Activated CD8-positive, alpha-beta memory T cell treated with anti-CD3 and anti-CD28 coated beads, Interleukin-2, amount 50 U/mL, for 24 hours (primary cell): ENCODE data around the gene AGFG2.

ENCODE experiments used
- DNase-seq: peaks from one replicate; pipeline ENCODE4 v3.0.0-alpha.2; 2020; ENCODE audit errors: extremely low read depth

Gene AGFG2

DNA sequence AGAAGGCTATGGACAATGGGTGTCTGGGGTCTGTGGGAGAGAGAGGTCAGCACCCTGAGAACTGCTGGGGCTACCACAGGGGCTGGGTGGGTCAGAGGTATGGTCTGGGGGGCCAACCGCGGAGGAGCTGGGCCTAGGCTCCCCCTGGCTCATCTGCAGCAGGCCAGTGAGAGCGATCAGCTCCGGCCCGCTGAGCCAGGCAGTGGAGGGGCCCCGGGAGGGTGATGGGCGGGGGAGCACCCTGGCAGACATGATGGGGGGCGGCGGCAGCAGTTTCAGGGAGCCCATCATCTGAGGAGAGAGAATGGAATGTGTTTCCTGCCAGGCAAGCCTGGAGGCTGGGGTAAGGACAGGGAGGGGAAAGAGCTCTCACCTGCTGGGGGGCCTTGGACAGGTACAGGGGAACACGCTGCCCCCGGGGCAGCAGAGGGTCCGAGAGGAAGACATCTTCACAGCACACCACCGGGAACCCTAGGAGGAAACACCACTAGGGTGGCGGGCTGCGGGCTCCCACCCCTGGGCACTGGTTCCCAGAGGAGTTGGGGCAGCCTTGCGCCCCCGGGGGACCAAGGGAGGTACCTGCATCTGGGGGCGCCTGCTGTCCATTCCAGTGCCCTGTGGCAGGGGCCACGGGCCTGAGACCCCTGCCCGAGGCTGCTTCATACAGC is 33.4 kb downstream of the AGFG2 start:
- DNase-seq = no peak

DNA sequence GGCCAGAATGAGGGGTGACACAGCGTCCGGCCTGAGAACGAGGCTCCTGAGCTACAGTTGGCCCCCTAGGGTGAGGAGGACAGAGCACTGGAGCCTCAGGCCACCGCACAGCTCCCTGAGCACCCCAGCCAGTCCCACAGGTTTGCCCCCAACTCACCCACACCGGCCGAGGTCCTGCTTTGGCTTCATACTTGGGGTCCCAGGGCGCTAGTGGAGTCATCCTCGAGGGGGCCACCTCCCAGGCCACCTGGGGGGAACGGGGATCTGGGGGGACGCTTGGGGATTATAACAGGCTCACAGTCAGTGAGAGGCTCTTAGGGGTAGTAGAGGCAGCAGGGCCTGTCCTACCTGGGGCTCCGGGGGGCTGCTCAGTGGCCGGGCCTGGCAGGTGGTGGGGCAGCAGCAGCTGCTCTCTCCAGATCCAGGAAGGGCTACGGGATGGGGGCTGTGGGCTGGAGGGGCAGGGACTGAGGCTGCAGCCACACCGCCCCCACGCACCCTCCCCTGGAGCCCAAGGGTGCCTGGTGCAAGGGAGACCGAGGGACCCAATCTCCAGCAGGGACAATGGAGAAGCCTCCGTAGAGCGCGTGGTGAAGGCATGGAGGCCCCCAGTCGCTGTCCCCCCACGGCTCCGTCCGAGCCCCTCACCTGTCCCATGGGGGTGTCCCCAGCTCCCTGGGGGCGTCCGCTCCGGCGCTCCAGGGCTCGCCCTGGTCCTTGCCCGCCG is 34.1 kb downstream of the AGFG2 start:
- no peak for DNase-seq

DNA sequence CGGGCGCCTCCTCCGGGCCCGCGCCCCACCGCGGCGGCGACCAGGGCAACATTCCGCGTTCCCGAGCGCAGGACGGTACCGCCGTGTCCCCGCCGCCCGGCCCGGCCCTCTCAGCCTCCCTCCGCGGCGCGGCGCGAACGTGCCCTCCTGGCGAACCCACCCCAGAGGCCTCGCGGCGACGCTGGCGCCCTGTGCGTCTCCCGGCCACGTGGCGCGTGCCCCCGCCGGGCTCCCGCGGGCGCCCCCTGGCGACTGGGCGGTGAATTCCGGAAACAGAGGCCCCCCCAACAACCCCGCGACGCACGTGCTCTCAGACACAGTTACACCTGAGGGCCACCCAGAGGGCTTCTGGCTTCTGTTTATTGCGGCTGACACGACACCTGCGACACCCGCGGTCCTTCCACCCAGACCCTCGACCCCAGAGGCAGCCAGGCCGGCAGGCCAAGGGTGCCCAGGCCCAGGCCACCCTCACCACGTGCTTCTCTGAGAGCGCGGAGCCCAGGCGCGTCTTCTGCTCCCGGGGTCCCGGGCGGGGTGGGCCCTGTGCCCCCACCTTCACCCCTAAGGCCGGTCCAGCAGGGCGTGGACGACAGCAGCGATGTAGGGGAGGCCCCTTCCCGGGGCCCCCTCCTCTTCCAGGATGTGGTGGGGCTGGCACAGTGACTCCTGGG is 34.8 kb downstream of the AGFG2 start, which contains the start of gene SAP25:
Gene SAP25, minus strand, starts transcription at position 210 of the 671 bp plus-strand sequence. Its CDS starts 158 bp downstream, at position 52.
- DNase-seq = no peak

DNA sequence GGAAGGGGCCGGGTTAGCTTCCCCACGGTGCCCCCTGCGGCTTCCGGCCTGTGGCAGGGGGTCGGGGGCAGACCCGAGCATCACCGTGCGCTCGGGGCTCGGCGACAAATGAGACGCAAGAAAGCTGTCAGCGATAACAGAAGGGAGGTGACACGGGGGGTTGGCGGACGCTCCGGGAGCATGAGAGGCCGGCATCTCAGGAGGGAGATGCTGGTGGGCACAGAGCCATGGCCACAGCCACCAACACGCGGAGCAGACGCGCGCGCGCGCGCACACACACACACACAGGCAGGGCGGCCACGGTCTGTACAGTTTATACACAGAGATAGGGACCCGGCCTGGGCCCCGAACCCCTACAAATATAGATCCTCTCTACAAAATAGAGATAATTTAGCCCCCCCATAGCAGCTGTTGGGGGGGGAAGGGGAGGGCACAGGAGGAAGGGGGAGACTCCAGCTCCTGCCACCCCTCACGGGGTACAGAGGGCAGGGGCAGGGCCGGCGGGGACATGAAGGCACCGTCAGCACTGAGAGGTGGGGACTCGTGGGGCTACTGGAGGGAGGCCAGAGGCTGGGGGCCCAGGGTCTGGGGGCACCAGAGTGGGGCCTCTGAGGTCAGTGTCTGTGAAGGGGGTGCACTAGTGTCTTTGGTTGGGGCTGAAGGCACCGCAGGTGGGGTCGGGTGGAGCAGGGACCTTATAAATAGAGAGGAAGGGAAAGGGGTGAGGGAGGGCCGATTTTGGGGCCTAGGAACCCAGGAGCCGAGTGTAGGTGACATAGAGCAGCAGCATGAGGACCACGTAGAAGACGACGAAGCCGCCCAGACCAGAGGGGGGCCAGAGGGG is 35.6 kb downstream of the AGFG2 start:
- no peak for DNase-seq

DNA sequence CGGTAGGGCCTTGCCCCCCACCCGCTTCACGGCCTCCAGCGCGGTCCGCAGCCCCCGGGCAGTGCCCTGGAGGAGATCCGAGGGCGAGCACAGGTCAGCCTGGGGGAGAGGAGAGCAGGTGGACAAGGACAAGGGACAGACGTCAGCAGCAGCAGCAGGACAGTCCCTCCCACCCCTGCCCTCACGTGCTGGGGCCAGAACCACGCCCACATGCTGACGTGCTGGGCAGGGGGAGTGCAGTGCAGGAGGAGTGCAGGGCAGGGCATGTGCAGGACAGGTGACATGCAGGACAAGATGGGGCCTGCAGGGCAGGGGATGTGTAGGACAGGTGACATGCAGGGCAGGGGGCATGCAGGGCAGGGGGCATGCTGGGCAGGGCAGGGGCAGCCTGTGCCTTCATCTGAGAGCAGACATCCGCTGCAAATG is 36.2 kb downstream of the AGFG2 start:
- no peak for DNase-seq

DNA sequence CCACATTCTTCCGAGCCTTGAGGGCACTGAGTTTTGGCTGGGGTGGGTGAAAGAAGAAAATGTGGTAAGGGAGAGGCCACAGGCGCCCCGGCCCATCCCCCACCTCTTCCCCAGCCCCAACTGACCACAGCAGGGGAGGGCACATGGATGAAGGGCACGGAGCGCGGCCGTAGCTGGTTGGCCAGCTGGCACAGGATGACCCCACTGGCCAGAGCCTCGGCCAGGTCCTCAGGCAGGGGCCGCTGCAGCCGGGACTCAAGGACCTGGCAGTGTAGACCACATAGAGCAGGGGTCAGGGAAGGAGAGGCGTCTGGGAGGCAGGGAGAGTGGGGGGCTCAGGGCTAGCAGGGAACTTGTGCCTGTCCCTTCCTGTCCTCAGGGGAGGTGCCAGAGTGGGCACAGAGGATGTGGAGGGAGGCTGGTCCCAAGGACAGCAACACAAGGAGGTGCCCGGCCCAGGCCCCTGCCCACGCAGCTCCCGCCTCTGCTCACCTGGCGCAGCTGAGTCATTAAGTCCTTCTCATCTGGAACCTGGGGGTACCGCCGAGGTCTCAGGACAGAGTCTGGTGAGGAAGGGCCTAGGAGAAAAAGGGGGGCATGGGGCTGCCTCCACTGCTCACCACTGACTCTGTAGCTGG is 36.9 kb downstream of the AGFG2 start:
- DNase-seq = no peak

DNA sequence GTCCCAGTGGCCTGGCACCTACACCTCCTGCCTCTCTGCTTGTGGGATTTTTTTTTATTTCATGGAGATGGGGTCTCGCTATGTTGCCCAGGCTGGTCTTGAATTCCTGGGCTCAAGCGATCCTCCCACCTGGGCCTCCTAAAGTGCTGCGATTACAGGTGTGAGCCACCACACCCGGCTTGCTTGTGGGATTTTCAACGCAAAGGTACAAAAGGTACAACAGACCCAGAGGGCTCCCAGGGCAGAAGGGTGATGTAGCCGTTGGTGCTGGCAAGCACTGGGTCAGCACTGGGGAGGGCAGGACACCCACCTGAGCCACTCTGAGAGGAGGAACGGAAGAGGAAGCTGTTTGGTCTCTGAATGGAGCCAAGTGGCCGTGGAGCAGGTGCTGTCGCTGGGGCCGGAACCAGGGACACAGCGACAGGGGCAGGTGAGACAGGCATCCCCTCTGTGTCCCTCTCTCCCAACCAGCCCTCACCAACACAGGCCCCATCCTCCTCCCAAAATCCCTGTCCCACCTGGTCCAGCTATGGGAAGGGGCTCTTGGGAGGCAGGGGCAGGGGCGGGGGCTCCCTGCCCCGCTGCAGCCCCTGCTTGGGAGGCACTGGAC is 37.5 kb downstream of the AGFG2 start:
- DNase-seq = no peak

DNA sequence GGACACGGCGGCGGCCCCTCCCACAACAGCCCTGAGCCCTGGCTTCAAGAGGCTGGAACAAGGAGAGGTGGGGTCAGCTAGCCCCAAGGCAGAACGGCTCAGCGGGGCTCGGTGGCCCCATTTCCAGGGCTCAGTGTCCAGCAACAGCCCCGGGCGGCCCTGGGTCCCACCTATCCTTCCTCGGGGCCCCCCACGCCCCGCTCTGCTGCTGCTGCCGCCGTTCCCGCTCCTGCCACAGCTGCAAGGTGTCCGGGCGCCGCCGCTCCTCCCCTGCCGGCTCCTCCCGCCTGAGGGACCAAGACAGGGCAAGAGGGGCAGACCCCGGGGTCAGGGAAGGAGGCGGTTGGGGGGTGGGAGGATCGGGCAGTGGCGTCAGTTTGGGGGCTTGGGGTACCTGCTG is 38.1 kb downstream of the AGFG2 start:
- DNase-seq = no peak

DNA sequence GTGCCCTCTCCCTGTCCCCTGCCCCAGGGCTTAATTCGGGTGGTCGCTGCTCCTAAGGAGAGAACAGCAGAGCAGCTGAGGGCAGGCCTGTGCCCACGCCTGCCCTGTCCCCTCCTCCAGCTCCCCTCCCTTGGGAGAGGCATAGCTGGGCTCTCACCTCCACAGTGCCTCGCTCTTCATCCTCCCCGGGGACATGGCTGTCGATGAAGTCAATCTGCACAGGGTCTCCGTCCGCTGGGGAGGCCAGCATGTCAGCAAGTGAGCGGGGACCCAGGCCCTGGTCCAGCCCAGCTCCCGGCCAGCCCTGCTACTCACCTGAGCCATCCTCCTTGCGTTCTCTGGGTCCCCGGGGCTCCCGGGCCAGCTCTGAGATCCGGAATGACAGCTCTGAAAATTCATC is 38.5 kb downstream of the AGFG2 start:
- DNase-seq = no peak

DNA sequence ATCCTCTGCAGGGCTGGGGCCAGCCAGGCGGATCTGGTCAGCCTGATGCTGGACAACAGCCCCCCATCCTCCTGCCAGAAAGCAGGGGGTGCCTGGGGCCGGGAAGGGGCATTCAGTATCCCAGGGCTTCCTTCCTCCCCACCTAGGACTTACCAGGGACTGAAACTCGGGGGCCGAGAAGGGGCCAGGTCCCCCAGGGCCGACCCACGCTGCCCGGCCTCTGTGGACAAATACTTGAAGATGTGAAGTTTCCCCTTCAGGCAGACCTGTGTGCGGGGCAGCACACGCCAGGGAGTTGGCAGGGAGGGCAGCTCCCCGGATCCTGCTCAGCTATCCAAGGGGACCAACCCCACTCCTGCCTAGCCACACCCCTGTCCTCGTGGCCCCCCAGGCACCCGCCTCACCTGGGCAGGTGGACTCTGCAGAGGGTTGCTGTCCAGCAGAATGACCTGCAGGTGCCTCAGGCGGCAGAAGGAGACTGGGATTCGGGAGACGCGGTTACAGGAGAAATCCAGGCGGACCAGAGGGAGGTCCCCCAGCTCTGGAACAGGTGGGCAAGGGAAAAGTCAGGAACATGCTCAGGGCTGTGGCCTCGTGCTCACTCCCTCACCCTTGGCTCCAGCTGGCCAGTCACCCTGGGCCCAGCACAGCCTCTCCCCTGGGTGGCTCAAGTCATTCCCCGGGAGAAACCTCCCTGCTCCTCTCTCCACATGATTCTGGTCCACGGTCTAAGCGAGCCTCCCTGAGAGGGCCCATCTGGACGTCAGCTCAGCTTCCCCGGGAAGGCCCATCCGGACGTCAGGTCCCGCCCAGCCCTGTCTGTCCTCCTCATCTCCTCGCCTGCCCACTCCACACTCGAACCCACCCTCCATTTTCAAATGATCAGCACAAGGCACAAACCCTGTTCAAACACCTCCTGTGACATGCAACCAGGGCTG is 39.5 kb downstream of the AGFG2 start:
- DNase-seq = no peak

DNA sequence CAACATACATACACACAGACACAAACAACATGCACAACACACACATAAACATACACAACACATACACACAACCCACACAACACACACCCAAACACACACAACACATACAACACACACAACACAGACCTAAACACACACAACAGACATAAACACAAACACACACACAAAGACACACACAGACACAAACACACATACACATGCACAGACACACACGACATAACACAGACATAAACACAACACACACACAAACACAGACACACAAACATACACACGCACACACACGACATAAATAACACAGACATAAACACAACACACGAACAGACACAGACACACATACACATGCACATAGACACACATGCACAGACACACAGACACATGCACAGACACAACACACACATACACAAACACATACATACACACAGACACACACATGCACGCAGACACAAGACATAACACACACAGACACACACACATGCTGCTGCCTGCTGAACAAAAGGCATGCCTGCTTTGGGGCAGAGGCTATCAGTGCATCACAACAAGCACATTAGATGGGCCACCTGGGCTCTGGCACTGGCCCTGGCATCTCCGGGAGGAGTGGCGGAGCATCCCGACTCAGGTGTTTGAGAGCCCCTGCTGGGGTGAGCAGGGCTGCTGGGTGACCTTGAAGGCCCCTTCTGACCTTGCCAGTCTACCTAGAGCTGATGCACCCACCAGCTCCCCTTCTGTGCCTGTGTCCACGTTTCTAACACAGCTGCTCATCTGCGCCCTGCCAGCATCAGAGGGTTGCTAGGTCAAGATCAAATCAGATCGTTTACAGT is 41.7 kb downstream of the AGFG2 start:
- no peak for DNase-seq

DNA sequence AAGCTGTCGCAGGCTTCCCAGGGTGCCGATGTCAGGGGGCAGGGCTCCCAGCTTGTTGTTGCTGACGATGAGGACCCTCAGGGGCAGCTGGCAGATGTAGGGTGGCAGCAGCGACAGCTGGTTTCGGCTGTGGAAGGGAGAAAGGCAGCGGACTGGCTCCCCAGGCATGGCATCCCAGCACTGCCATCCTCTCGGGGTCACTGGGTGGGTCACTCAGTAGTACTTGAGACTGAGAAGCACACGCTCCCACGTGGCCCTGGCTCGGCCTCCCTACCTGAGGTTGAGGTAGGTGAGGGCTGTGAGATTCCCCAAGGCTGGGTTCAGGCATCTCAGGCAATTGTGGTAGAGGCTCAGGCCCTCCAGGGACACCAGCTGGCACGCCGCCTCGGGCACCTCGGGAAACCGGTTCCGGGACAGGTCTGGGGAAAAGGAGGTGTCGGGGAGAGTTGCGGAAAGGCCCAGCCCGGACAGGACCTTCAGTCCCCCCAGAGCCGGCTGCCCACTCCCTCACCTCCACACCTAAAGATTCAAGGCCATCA is 43.1 kb downstream of the AGFG2 start:
- no peak for DNase-seq

DNA sequence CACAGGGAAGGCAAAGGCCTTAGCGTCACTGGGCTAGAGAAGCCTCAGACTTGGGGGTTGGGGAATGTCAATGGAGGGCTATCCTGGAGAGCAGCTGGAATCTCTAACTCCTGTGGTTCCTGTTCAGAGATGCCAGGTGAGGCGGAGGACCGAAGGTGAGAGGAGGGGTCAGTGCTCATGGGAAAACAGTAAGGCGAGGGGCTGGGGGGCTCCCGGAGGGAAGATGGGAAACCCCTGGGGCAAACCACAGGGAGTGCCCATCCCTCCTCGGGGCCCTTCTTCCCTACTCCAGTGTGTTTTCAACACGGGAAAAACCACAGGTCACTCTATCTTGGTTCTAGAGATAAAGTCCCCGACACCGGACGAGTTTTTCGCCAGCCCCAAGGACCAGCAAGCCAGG is 43.6 kb downstream of the AGFG2 start:
- DNase-seq = no peak

DNA sequence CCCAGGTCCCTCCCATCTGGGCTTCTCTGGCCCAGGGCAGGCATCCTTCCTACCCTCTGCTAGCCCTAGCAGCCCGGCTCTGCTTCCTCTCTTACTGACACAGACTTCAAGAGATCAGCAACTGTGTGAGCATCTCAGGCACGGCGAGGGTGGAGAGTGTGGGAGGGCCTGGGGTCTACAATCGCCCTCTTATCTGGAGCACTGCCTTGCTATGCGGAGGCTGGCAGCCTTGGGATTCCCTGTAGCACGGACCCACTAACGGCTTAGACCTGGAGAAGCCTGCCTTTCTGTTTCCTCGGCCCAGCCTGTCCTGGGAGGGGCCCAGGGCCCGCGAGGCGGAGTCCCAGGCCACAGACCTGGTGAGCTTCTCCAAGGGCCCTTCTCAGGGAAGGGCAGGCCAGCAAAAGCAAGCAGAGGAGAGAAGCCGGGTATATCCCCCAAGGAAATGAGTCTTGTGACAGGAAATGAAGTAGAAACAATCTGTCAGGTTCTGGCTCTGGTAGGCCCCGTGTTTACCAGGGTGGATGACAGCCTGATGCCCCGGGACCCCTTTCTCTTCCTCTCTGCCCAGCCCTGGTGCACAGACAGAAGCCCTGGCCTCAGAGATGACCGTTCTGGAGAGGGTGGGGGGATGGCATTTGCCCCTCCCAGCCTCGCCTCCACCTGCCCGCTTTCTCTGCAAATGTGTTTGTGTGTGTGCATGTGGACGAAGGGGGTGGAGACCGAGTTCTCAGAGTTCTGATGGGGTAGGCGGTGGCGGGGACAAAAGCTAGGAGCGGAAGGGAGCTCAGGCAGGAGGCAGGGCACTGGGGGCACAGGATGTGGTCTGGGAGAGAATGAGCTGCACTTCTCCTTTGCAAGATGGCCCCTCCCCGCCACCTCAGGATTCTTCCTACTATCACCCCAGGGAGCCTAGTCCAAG is 44.4 kb downstream of the AGFG2 start:
- no peak for DNase-seq

DNA sequence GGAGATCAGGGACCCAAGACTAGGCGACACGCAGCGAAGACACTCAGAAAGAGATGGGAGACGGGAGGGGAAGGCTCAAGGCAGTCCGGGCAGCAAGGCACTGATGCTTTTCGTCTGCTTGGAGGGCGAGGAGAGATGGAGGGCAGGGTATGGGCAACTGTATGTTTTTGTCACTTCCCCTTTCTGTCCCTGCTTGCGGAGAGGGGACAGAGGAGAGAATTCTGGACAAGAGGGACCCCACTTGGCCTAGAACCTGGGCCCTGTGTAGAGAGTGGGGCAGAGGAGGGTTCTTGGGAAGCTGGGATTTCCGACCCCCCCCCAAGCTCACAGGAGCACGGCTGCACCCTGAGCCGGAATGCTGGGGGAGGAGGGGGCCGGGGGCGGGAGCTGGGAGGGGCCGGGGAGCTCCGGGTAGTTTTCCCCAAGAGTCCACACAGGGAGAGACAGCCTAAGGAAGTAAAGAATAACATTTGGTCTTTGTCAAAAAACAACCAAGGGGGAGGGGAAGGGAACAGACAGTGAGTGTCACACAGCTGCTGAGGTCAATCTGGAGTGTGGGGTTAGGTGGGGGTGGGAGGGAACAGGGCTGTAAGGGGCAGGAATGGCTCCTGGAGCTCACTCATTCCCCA is 45.2 kb downstream of the AGFG2 start:
- DNase-seq = no peak

DNA sequence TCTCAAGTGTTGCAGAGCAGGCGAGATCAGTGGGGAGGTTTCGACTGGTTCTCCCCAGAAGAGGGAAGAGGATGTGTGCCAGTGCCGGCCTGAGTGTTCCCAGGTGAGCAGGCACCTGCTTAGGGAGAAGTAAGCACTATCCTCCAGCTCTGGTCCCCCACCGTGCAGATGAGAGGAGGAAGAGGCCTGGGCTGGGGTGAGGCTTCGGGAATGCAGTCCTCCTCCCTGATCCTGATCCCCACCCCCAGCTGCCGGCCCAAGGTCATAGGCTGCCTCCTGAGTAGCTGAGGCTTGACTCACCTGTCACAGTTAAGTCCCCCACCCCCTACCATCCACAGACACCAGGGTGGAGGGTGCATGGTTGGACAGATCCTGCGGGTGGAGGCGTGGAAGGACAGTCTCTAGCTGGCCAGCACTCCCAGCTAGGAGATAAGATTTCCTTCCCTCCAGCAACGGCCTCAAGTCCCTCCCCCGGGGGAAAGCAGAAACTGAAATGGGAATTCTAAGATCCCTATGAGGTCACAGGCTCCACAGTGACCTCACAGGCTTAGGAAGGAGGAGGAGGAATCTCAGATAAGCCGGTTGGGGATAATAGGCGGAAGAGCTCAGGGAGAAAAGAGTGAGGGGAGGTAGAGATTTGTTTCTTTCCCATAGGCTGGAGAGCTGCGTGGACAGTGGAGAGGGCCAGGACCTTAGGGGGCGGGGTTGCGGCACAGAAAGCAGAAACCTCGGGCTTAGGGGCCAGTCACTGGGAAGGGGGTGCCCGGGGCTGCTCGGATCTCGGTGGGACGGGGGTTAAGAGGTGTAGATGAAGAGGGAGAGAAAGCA is 45.9 kb downstream of the AGFG2 start:
- DNase-seq = no peak
